CD14-positive monocyte (primary cell): ENCODE data around the gene AHSP. TPM values are rescaled to one million over a fixed set of nuclear protein-coding genes. Genes with fewer than 3 reads are reported as not detected.
A peak's percentile ranks its signal among the peaks of the same experiment; 100 is the strongest.

Source experiments
- DNase-seq, 3 donors: peaks; one replicate each; pipeline ENCODE4 v3.0.0-alpha.2; 2011 to 2022
- H2AFZ ChIP-seq: 2 replicates; pipeline ENCODE4 v1.6.0; 2012; ENCODE audit warnings: mild to moderate bottlenecking, low read depth, low read length, inconsistent platforms; ENCODE audit not compliant: insufficient read depth, poor library complexity, severe bottlenecking
- H3K27ac ChIP-seq, 2 donors: 1 replicate in 1 of 2; 2 replicates in 1 of 2; pipeline ENCODE4 v1.5.1; 2012 to 2013; ENCODE audit warnings: low read length in 2 of 2, control low read depth in 1 of 2, inconsistent platforms in 1 of 2, low read depth in 1 of 2, mild to moderate bottlenecking in 1 of 2
- H3K27me3 ChIP-seq, 2 donors: one replicate each; pipeline versions ENCODE4 v1.6.0 to v1.6.1; 2011 to 2013; ENCODE audit warnings: low read length in 2 of 2; ENCODE audit not compliant: control insufficient read depth in 2 of 2, insufficient read depth in 2 of 2
- H3K36me3 ChIP-seq, 2 donors: replicated peaks in 1 of 2; 1 replicate in 1 of 2; 2 replicates in 1 of 2; pipeline versions ENCODE4 v1.5.1 to v1.6.1; 2012 to 2013; ENCODE audit warnings: low read length in 2 of 2, control low read depth in 1 of 2, inconsistent platforms in 1 of 2, mild to moderate bottlenecking in 1 of 2; ENCODE audit not compliant: insufficient read depth in 2 of 2, control insufficient read depth in 1 of 2
- H3K4me1 ChIP-seq, 2 donors: 1 replicate in 1 of 2; 2 replicates in 1 of 2; pipeline versions ENCODE4 v1.5.1 to v1.6.1; 2012 to 2013; ENCODE audit warnings: low read length in 2 of 2, control low read depth in 1 of 2, inconsistent platforms in 1 of 2, mild to moderate bottlenecking in 1 of 2, moderate library complexity in 1 of 2; ENCODE audit not compliant: insufficient read depth in 2 of 2, control insufficient read depth in 1 of 2
- H3K4me2 ChIP-seq: replicated peaks from 2 replicates; pipeline ENCODE3; 2012; ENCODE audit warnings: low read length, moderate library complexity, mild to moderate bottlenecking; ENCODE audit not compliant: poor library complexity, severe bottlenecking; ENCODE audit errors: extremely low read depth
- H3K4me3 ChIP-seq, 3 experiments: fragments of 200-600 bp in 1 of 3; sonication (generic) in 1 of 3; replicated peaks in 1 of 3; 1 replicate in 2 of 3; 2 replicates in 1 of 3; pipeline ENCODE4 v1.5.1; 2011 to 2013; ENCODE audit warnings: low read length in 3 of 3, mild to moderate bottlenecking in 3 of 3, control low read depth in 2 of 3, low read depth in 2 of 3, inconsistent platforms in 1 of 3, moderate library complexity in 1 of 3
- H3K79me2 ChIP-seq: 2 replicates; pipeline ENCODE4 v1.6.0; 2012; ENCODE audit warnings: mild to moderate bottlenecking, control low read depth, inconsistent platforms, low read length, moderate library complexity; ENCODE audit not compliant: insufficient read depth
- H3K9ac ChIP-seq: 2 replicates; pipeline ENCODE4 v1.6.0; 2017; ENCODE audit warnings: low read length, mild to moderate bottlenecking; ENCODE audit not compliant: insufficient read depth, poor library complexity, severe bottlenecking
- H3K9me3 ChIP-seq, 2 donors: replicated peaks in 1 of 2; 1 replicate in 1 of 2; 2 replicates in 1 of 2; pipeline versions ENCODE4 v1.5.1 to v1.6.1; 2012 to 2013; ENCODE audit warnings: low read length in 2 of 2, control low read depth in 1 of 2; ENCODE audit not compliant: control insufficient read depth in 1 of 2, insufficient read depth in 1 of 2
- H4K20me1 ChIP-seq: 2 replicates; pipeline ENCODE4 v1.6.0; 2012; ENCODE audit warnings: mild to moderate bottlenecking, low read length, control low read depth, moderate library complexity; ENCODE audit not compliant: insufficient read depth
- H3K27ac Mint-ChIP-seq, 7 donors: one replicate each; pipeline ENCODE4 v1.8.0; 2020; ENCODE audit warnings: mild to moderate bottlenecking in 7 of 7, mixed read lengths in 7 of 7, moderate library complexity in 6 of 7, inconsistent platforms in 2 of 7
- H3K27me3 Mint-ChIP-seq, 3 donors: one replicate each; pipeline ENCODE4 v1.8.0; 2021 to 2022; ENCODE audit warnings: low read depth in 3 of 3, mild to moderate bottlenecking in 3 of 3, mixed read lengths in 3 of 3, moderate library complexity in 3 of 3, inconsistent platforms in 1 of 3
- H3K36me3 Mint-ChIP-seq, 2 donors: one replicate each; pipeline ENCODE4 v1.8.0; 2020; ENCODE audit warnings: mixed read lengths in 2 of 2, inconsistent platforms in 1 of 2, mild to moderate bottlenecking in 1 of 2
- H3K4me1 Mint-ChIP-seq: one replicate; pipeline ENCODE4 v1.8.0; 2020; ENCODE audit warnings: mild to moderate bottlenecking, mixed read lengths
- H3K4me3 Mint-ChIP-seq, 2 donors: one replicate each; pipeline ENCODE4 v1.8.0; 2020; ENCODE audit warnings: mild to moderate bottlenecking in 2 of 2, mixed read lengths in 2 of 2, moderate library complexity in 1 of 2
- H3K9me3 Mint-ChIP-seq, 7 donors: one replicate each; pipeline ENCODE4 v1.8.0; 2020 to 2022; ENCODE audit warnings: mixed read lengths in 7 of 7, mild to moderate bottlenecking in 6 of 7, moderate library complexity in 6 of 7, inconsistent platforms in 2 of 7
- CTCF ChIP-seq: fragments of 200-600 bp; IDR thresholded peaks from one replicate; pipeline ENCODE4 v1.8.0; 2022; ENCODE audit warnings: antibody characterized with exemption, mild to moderate bottlenecking
- WGBS: methylation state at CpG from one replicate; pipeline ENCODE4 v1.1.5; 2013; ENCODE audit warnings: missing lambda C conversion rate; ENCODE audit not compliant: insufficient coverage; 5-methylcytosine and 5-hydroxymethylcytosine counted together
- intact Hi-C, 2 donors: fragments of 100-400 bp; cut with micrococcal nuclease; formaldehyde crosslinking; loops; one replicate each; pipeline versions ENCODE4 v1.15.0 to v1.15.1; 2023
- polyA plus RNA-seq, 3 donors: library from polyadenylated mRNA; depleted of rRNA in 1 of 3; unstranded in 2 of 3; stranded (reverse) in 1 of 3; fragments of 300-500 nt in 2 of 3; fragments of >200 nt in 1 of 3; fragmentation: Illumina TruSeq in 2 of 3; gene quantifications; 1 replicate in 2 of 3; 2 replicates in 1 of 3; pipeline ENCODE4 v1.2.3, GENCODE V29; 2012 to 2021

AHSP gene
- polyA plus RNA-seq, 3 donors = 0.84 TPM; not detected in 2

- Mint-ChIP-seq H3K36me3 (no peaks in the 10 kb centered on the region), H3K27ac (peak overlapping the region in 1 of 7 donors; percentile 59)
- peaks cover 18 to 27% of the 10 kb centered on the region in 2 donors for H3K4me1 ChIP-seq
These were observed 47.9 kb upstream of the AHSP start for GRCh38 chr16:31479751-31480150.

GRCh38 chr16:31480851-31481536 is 46.7 kb upstream of the AHSP start:
- Histone ChIP-seq H3K27ac (no peak overlapping the region), H3K4me2 (no peak overlapping the region), H3K79me2 (no peaks in the 10 kb centered on the region), H3K9ac (no peak overlapping the region), H3K4me1 (peaks cover 15 to 23% of the 10 kb centered on the region in 2 donors), H4K20me1 (no peaks in the 10 kb centered on the region), H3K9me3 (no peaks in the 10 kb centered on the region), H3K4me3 (no peak overlapping the region), H2AFZ (no peak overlapping the region), H3K27me3 (peaks cover 0 to 5% of the 10 kb centered on the region in 2 donors), H3K36me3 (no peaks in the 10 kb centered on the region)
- Mint-ChIP-seq H3K4me3 (no peak overlapping the region), H3K9me3 (peaks cover 0 to 2% (median 0%) of the 10 kb centered on the region in 7 donors), H3K4me1 (peaks cover 26% of the 10 kb centered on the region), H3K27ac (no peak overlapping the region), H3K36me3 (no peaks in the 10 kb centered on the region), H3K27me3 (peaks cover 4 to 31% (median 22%) of the 10 kb centered on the region in 3 donors)
- DNase-seq = no peak
- TF ChIP-seq CTCF = no peak
- 4% methylated on average over 6 of the region's 7 CpGs for WGBS
- intact Hi-C loops = no loop called here

More at GRCh38 chr16:31479751-31480150, 47.9 kb upstream of the AHSP start:
- TF ChIP-seq CTCF = no peak
- Histone ChIP-seq H3K4me2 (no peak overlapping the region), H4K20me1 (no peaks in the 10 kb centered on the region), H3K27ac (no peak overlapping the region), H3K36me3 (no peaks in the 10 kb centered on the region), H2AFZ (no peak overlapping the region), H3K27me3 (peaks cover 0 to 9% of the 10 kb centered on the region in 2 donors), H3K9ac (no peak overlapping the region), H3K4me3 (no peak overlapping the region), H3K79me2 (no peaks in the 10 kb centered on the region), H3K9me3 (no peaks in the 10 kb centered on the region)
- peaks cover 4 to 35% (median 23%) of the 10 kb centered on the region in 3 donors for H3K27me3 Mint-ChIP-seq
- WGBS = 99% methylated on average over 7 of the region's 9 CpGs
- H3K4me1 Mint-ChIP-seq = peaks cover 28% of the 10 kb centered on the region
- H3K9me3 Mint-ChIP-seq = peaks cover 0 to 2% (median 0%) of the 10 kb centered on the region in 7 donors
- H3K4me3 Mint-ChIP-seq = peak overlapping the region in 1 of 2 donors; percentile 31
- intact Hi-C loops = no loop called here
- no peak for DNase-seq
